ENCODE data around the gene OR51L1.
"Not testable (repeated sequence)": the region's sequence is repeated elsewhere in the genome, so short reads cannot be mapped to it uniquely, and the experiment has no call there.

Gene OR51L1

GRCh38 chr11:4994551-4994950, at the start of gene OR51L1:
OR51L1 (plus strand) TSS chr11:4994851; CDS start chr11:4998983, 4,132 bp downstream.
- DNase-seq, result no peak

GRCh38 chr11:4947505-4947904, 47.1 kb upstream of the OR51L1 start, which contains the start of gene OR51A4:
OR51A4 (minus strand) TSS chr11:4947605; CDS start chr11:4947100, 505 bp downstream.
- DNase-seq, result no peak

GRCh38 chr11:4955613-4956012, 39.0 kb upstream of the OR51L1 start, which contains the start of gene OR51A2:
OR51A2 (minus strand) TSS chr11:4955713; CDS start chr11:4955713, 0 bp downstream.
- not testable (repeated sequence) for DNase-seq

GRCh38 chr11:4957396-4957795, 37.3 kb upstream of the OR51L1 start:
- DNase-seq, result no peak

- no peak for DNase-seq
These were observed 33.8 kb upstream of the OR51L1 start for GRCh38 chr11:4960877-4961276.

- DNase-seq, result no peak
These were observed 31.8 kb upstream of the OR51L1 start for GRCh38 chr11:4962816-4963215.

- no peak for DNase-seq
These were observed 19.2 kb upstream of the OR51L1 start for GRCh38 chr11:4975436-4975835.

- no peak for DNase-seq
These were observed 15.6 kb upstream of the OR51L1 start for GRCh38 chr11:4979036-4979435.

GRCh38 chr11:4982678-4983077, 12.0 kb upstream of the OR51L1 start:
- DNase-seq, result no peak

GRCh38 chr11:4983841-4984240, 10.8 kb upstream of the OR51L1 start:
- DNase-seq, result no peak

GRCh38 chr11:4991060-4991459, 3.6 kb upstream of the OR51L1 start:
- DNase-seq, result no peak

- peak; percentile 49 for DNase-seq
These were observed 10.0 kb downstream of the OR51L1 start for GRCh38 chr11:5004424-5005274.

GRCh38 chr11:5007561-5007960, 12.9 kb downstream of the OR51L1 start:
- no peak for DNase-seq

GRCh38 chr11:5011254-5011653, 16.6 kb downstream of the OR51L1 start:
- no peak for DNase-seq

GRCh38 chr11:5013012-5013411, 18.4 kb downstream of the OR51L1 start:
- no peak for DNase-seq

- no peak for DNase-seq
These were observed 27.3 kb downstream of the OR51L1 start for GRCh38 chr11:5021996-5022395.

- no peak for DNase-seq
These were observed 42.0 kb downstream of the OR51L1 start for GRCh38 chr11:5036669-5037068.

- DNase-seq, result no peak
These were observed 43.3 kb downstream of the OR51L1 start for GRCh38 chr11:5037926-5038325.

- no peak for DNase-seq
These were observed 43.7 kb downstream of the OR51L1 start for GRCh38 chr11:5038341-5038740.

- DNase-seq, result no peak
These were observed 46.2 kb downstream of the OR51L1 start for GRCh38 chr11:5040876-5041275.

GRCh38 chr11:5042091-5042490, 47.4 kb downstream of the OR51L1 start:
- DNase-seq, result no peak

- no peak for DNase-seq
These were observed 48.7 kb downstream of the OR51L1 start for GRCh38 chr11:5043380-5043779.

GRCh38 chr11:5046226-5046625, 51.6 kb downstream of the OR51L1 start, which contains the start of gene OR52J3:
OR52J3 (plus strand) TSS chr11:5046526; CDS start chr11:5046526, 0 bp downstream.
- no peak for DNase-seq

GRCh38 chr11:5046754-5047330, 52.2 kb downstream of the OR51L1 start:
- DNase-seq, result no peak

Data from suppressor macrophage treated with lipopolysaccharide for 4 hours (primary cell).